Esophagus muscularis mucosa (tissue), 4 donors: ENCODE results near the gene DENND6B.

Experiments
- EP300 ChIP-seq: sonication (generic); formaldehyde crosslinking; IDR thresholded peaks from one replicate; pipeline ENCODE4 v1.6.1; 2017; ENCODE audit warnings: antibody characterized with exemption
- POLR2A ChIP-seq: fragments of 450-650 bp; IDR thresholded peaks from one replicate; pipeline ENCODE4 v1.6.1; 2017; ENCODE audit warnings: antibody characterized with exemption, moderate library complexity, mild to moderate bottlenecking, low read depth
- TF ChIP-seq, protein P1 (sequence below), 3 experiments: fragments of 200-600 bp in 2 of 3; fragments of 450-650 bp in 1 of 3; sonication (generic) in 2 of 3; IDR thresholded peaks; one replicate each; pipeline ENCODE4 v1.5.1; 2017 to 2019; ENCODE audit warnings: antibody characterized with exemption in 3 of 3, mild to moderate bottlenecking in 2 of 3, moderate library complexity in 1 of 3

DNA sequence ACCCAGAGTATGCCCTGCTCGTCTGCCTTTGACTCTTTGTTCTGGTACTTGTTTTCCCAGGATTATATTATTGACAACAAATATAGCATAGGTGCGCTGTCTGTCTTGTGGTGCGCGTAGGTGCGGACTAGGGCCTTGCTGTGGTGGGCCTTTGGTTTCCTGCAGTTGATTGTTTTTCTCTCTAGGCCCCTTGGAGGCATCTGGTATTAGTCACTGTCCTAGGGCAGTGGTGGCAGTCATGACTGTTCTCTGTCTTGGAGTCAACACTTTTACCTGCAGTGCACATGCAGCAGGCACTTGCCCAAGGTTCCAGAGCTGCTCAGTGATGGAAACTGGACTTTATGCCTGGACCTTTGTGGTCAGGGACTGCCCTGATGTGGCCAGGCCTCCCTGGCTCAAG, 34.9 kb upstream of the DENND6B start:
- TF ChIP-seq, protein P1, sequence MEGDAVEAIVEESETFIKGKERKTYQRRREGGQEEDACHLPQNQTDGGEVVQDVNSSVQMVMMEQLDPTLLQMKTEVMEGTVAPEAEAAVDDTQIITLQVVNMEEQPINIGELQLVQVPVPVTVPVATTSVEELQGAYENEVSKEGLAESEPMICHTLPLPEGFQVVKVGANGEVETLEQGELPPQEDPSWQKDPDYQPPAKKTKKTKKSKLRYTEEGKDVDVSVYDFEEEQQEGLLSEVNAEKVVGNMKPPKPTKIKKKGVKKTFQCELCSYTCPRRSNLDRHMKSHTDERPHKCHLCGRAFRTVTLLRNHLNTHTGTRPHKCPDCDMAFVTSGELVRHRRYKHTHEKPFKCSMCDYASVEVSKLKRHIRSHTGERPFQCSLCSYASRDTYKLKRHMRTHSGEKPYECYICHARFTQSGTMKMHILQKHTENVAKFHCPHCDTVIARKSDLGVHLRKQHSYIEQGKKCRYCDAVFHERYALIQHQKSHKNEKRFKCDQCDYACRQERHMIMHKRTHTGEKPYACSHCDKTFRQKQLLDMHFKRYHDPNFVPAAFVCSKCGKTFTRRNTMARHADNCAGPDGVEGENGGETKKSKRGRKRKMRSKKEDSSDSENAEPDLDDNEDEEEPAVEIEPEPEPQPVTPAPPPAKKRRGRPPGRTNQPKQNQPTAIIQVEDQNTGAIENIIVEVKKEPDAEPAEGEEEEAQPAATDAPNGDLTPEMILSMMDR (IDR thresholded peaks at IDR 0.05), result no peak
- no peak for TF ChIP-seq EP300
- TF ChIP-seq POLR2A, result no peak
